Measurements from ENCODE around the gene ASAP2.

DNA sequence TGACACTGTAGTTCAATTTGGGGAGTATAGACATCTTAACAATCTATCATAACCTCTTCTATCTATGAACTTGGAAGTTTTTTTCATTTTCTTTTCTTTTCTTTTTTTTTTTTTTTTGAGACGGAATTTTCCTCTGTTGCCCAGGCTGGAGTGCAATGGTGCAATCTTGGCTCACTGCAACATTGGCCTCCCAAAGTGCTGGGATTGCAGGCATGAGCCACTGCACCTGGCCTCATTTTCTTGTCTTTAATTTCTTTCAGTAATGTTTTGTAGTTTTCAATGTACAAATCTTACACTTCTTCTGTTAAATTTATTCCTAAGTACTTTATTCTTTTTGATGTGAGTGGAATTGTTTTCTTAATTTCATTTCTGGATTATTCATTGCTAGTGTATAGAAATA, 14.6 kb downstream of the ASAP2 start:
- TF ChIP-seq POLR2A (IDR thresholded peaks at IDR 0.05) = no peak
- TF ChIP-seq, protein P1, sequence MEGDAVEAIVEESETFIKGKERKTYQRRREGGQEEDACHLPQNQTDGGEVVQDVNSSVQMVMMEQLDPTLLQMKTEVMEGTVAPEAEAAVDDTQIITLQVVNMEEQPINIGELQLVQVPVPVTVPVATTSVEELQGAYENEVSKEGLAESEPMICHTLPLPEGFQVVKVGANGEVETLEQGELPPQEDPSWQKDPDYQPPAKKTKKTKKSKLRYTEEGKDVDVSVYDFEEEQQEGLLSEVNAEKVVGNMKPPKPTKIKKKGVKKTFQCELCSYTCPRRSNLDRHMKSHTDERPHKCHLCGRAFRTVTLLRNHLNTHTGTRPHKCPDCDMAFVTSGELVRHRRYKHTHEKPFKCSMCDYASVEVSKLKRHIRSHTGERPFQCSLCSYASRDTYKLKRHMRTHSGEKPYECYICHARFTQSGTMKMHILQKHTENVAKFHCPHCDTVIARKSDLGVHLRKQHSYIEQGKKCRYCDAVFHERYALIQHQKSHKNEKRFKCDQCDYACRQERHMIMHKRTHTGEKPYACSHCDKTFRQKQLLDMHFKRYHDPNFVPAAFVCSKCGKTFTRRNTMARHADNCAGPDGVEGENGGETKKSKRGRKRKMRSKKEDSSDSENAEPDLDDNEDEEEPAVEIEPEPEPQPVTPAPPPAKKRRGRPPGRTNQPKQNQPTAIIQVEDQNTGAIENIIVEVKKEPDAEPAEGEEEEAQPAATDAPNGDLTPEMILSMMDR (IDR thresholded peaks at IDR 0.05) = no peak
- no peak for TF ChIP-seq POLR2AphosphoS5 (IDR thresholded peaks at IDR 0.05)
- no peak for TF ChIP-seq EP300 (IDR thresholded peaks at IDR 0.05)
